Nephron (organoid): ENCODE data around the gene GALNT18.

Source experiments
- H3K27ac Mint-ChIP-seq, 3 experiments: 2 replicates each; pipeline ENCODE4 v1.8.0; 2020; ENCODE audit warnings: mixed read lengths in 3 of 3, mild to moderate bottlenecking in 2 of 3, moderate library complexity in 1 of 3
- H3K27me3 Mint-ChIP-seq: 2 replicates; pipeline ENCODE4 v1.8.0; 2021; ENCODE audit warnings: low read depth, mild to moderate bottlenecking, moderate library complexity, mixed read lengths
- H3K36me3 Mint-ChIP-seq: 2 replicates; pipeline ENCODE4 v1.8.0; 2020; ENCODE audit warnings: low read depth, mixed read lengths
- H3K4me1 Mint-ChIP-seq: 2 replicates; pipeline ENCODE4 v1.8.0; 2020; ENCODE audit warnings: mixed read lengths
- H3K4me3 Mint-ChIP-seq, 3 experiments: 2 replicates each; pipeline ENCODE4 v1.8.0; 2020; ENCODE audit warnings: mild to moderate bottlenecking in 3 of 3, mixed read lengths in 3 of 3, moderate library complexity in 2 of 3
- H3K9me3 Mint-ChIP-seq: 2 replicates; pipeline ENCODE4 v1.8.0; 2020; ENCODE audit warnings: mixed read lengths
- CTCF ChIP-seq, 3 experiments: fragments of 200-600 bp; sonication (generic); IDR thresholded peaks; one replicate each; pipeline ENCODE4 v1.5.0; 2021; ENCODE audit warnings: antibody characterized with exemption in 3 of 3; ENCODE audit not compliant: unreplicated experiment in 3 of 3

The GALNT18 gene

GRCh38 chr11:11533057-11533456 lies 88.7 kb downstream of the GALNT18 start:
- peaks cover 3% of the 10 kb centered on the region for H3K9me3 Mint-ChIP-seq
- H3K27me3 Mint-ChIP-seq: peaks cover 5% of the 10 kb centered on the region
- H3K4me1 Mint-ChIP-seq: peaks cover 49% of the 10 kb centered on the region
- TF ChIP-seq CTCF (IDR thresholded peaks at IDR 0.05; ENCODE audit: unreplicated experiment in 3 of 3): no peak
- H3K36me3 Mint-ChIP-seq: no peaks in the 10 kb centered on the region
- no peak overlapping the region for H3K4me3 Mint-ChIP-seq
- H3K27ac Mint-ChIP-seq: no peak overlapping the region

GRCh38 chr11:11532574-11532973 lies 89.2 kb downstream of the GALNT18 start:
- peaks cover 44% of the 10 kb centered on the region for H3K4me1 Mint-ChIP-seq
- no peak for TF ChIP-seq CTCF (IDR thresholded peaks at IDR 0.05; ENCODE audit: unreplicated experiment in 3 of 3)
- H3K27ac Mint-ChIP-seq: no peak overlapping the region
- no peaks in the 10 kb centered on the region for H3K36me3 Mint-ChIP-seq
- H3K27me3 Mint-ChIP-seq: peaks cover 5% of the 10 kb centered on the region
- no peak overlapping the region for H3K4me3 Mint-ChIP-seq
- H3K9me3 Mint-ChIP-seq: peaks cover 3% of the 10 kb centered on the region

- H3K4me3 Mint-ChIP-seq: no peak overlapping the region
- peaks cover 32% of the 10 kb centered on the region for H3K4me1 Mint-ChIP-seq
- H3K9me3 Mint-ChIP-seq: peaks cover 3% of the 10 kb centered on the region
- peaks cover 5% of the 10 kb centered on the region for H3K27me3 Mint-ChIP-seq
- H3K27ac Mint-ChIP-seq: no peak overlapping the region
- no peak for TF ChIP-seq CTCF (IDR thresholded peaks at IDR 0.05; ENCODE audit: unreplicated experiment in 3 of 3)
- H3K36me3 Mint-ChIP-seq: no peaks in the 10 kb centered on the region
Measured at GRCh38 chr11:11531131-11531908, 90.5 kb downstream of the GALNT18 start.

GRCh38 chr11:11528986-11529385 lies 92.8 kb downstream of the GALNT18 start:
- Mint-ChIP-seq H3K27ac (no peak overlapping the region), H3K4me1 (peaks cover 15% of the 10 kb centered on the region), H3K4me3 (no peak overlapping the region), H3K27me3 (no peaks in the 10 kb centered on the region), H3K36me3 (no peaks in the 10 kb centered on the region), H3K9me3 (peaks cover 6% of the 10 kb centered on the region)
- no peak for TF ChIP-seq CTCF (IDR thresholded peaks at IDR 0.05; ENCODE audit: unreplicated experiment in 3 of 3)

- Mint-ChIP-seq H3K27ac (no peak overlapping the region), H3K27me3 (peaks cover 12% of the 10 kb centered on the region), H3K4me3 (no peak overlapping the region), H3K4me1 (peaks cover 26% of the 10 kb centered on the region), H3K36me3 (no peaks in the 10 kb centered on the region), H3K9me3 (peaks cover 6% of the 10 kb centered on the region)
- no peak for TF ChIP-seq CTCF (IDR thresholded peaks at IDR 0.05; ENCODE audit: unreplicated experiment in 3 of 3)
Measured at GRCh38 chr11:11525283-11525682, 96.5 kb downstream of the GALNT18 start.
